H1 (cell line): ENCODE results near the gene PARD3. TPM values are rescaled to one million over a fixed set of nuclear protein-coding genes. Genes with fewer than 3 reads are reported as not detected.

Experiments
- CBX5 ChIP-seq: fragments of 300-800, 300-1000 bp; sonication (generic); IDR thresholded peaks from 2 replicates; pipeline ENCODE4 v1.7.1; 2016; ENCODE audit warnings: antibody characterized with exemption, low read length, low read depth
- CBX8 ChIP-seq: fragments of 300-800, 300-1000 bp; sonication (generic); IDR thresholded peaks from 2 replicates; pipeline ENCODE4 v1.7.1; 2016; ENCODE audit warnings: low read depth, low read length, borderline replicate concordance
- KDM5A ChIP-seq: fragments of 200-600 bp; IDR thresholded peaks from 2 replicates; pipeline ENCODE4 v1.7.1; 2012; ENCODE audit warnings: mild to moderate bottlenecking, low read length, inconsistent platforms, mixed read lengths
- SP2 ChIP-seq: IDR thresholded peaks from 2 replicates; pipeline ENCODE4 v1.6.1; 2012; ENCODE audit warnings: mild to moderate bottlenecking, low read length, inconsistent platforms
- polyA plus RNA-seq, 7 experiments: library from polyadenylated mRNA; depleted of rRNA in 3 of 7; stranded (reverse) in 5 of 7; unstranded in 2 of 7; fragments of >200 nt in 5 of 7; fragments of 200-250 nt in 2 of 7; gene quantifications; 1 replicate in 5 of 7; 2 replicates in 1 of 7; 4 replicates in 1 of 7; pipeline versions ENCODE4 v1.2.1 to v1.2.3, GENCODE V29; 2011 to 2013; ENCODE audit warnings: missing spikeins in 2 of 7, mixed read lengths in 2 of 7
- total RNA-seq: library from RNA; stranded (reverse); fragmentation: NEBNext Ultra II Directional; extraction: Animal tissue kit (Norgen Biotek cat#: 25700); gene quantifications from 2 replicates; pipeline ENCODE4 v1.2.1, GENCODE V29; 2021

Gene PARD3
- total and polyA plus RNA-seq, 2 of the 8 experiments (the other 6 are each of a cell fraction or from before 2014, with no cell fraction given) = 19.7 to 49.1 TPM

DNA sequence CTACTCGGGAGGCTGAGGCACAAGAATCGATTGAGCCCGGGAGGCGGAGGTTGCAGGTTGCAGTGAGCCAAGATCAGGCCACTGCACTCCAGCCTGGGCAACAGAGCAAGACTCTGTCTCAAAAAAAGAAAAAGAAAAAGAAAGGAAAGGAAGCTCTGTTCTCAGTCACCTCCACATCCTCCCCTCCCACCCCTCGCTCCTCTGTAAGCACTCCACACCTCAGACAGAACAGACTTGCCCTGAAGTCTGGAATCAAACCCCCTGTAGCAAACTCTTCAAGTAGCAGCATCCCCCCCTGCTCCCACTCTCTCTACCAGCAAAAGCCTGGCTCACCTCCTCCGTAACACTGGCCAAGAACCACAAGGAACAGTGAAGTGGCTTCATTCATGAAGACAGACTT is 66.7 kb downstream of the PARD3 start (continued):
- no peak for TF ChIP-seq KDM5A
- no peak for TF ChIP-seq CBX8
- TF ChIP-seq SP2 = no peak
- no peak for TF ChIP-seq CBX5
